Tibial nerve (tissue), 4 donors: Measurements from ENCODE around the gene CARD10.

Experiments
- EP300 ChIP-seq, 2 donors: sonication (generic); formaldehyde crosslinking; IDR thresholded peaks; one replicate each; pipeline ENCODE4 v1.6.1; 2017; ENCODE audit warnings: antibody characterized with exemption in 2 of 2, mild to moderate bottlenecking in 1 of 2
- POLR2A ChIP-seq, 2 donors: fragments of 450-650 bp; IDR thresholded peaks; one replicate each; pipeline ENCODE4 v1.6.1; 2017; ENCODE audit warnings: antibody characterized with exemption in 2 of 2, mild to moderate bottlenecking in 2 of 2, moderate library complexity in 2 of 2
- TF ChIP-seq, protein P1 (sequence below), 5 experiments: fragments of 200-600 bp in 3 of 5; fragments of 450-650 bp in 2 of 5; sonication (generic) in 3 of 5; IDR thresholded peaks; one replicate each; pipeline ENCODE4 v1.5.1; 2016 to 2019; ENCODE audit warnings: antibody characterized with exemption in 5 of 5, mild to moderate bottlenecking in 3 of 5, moderate library complexity in 2 of 5

DNA sequence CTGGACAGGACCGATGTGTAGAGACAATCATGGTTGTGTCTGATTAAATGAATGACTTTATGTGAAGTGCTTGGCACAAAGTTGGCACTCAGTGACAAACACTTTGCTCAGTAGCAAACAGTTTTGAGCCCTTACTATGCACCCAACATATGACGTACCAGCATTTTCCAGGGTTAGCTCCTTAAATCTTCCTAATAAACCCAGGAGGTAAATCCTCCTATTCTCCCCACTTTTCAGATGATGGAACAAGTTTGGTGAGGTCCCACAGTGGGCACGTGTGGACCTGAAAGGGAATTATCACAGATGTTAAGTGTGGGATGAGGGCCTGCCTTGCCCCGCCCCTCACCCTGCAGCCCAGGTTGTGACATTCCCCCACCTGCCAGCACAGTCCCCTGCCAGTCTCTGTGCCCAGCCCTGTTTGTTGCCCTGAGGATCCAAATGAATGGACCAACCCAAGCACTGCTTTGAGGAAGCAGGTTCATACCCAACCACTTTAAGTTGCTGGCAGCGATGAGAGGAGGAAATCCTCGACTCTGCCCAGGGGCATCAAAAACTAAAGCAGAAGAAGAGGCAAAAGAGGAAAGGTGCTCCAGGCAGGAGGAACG lies 6.6 kb upstream of the CARD10 start:
- TF ChIP-seq, protein P1, sequence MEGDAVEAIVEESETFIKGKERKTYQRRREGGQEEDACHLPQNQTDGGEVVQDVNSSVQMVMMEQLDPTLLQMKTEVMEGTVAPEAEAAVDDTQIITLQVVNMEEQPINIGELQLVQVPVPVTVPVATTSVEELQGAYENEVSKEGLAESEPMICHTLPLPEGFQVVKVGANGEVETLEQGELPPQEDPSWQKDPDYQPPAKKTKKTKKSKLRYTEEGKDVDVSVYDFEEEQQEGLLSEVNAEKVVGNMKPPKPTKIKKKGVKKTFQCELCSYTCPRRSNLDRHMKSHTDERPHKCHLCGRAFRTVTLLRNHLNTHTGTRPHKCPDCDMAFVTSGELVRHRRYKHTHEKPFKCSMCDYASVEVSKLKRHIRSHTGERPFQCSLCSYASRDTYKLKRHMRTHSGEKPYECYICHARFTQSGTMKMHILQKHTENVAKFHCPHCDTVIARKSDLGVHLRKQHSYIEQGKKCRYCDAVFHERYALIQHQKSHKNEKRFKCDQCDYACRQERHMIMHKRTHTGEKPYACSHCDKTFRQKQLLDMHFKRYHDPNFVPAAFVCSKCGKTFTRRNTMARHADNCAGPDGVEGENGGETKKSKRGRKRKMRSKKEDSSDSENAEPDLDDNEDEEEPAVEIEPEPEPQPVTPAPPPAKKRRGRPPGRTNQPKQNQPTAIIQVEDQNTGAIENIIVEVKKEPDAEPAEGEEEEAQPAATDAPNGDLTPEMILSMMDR (IDR thresholded peaks at IDR 0.05): no peak
- TF ChIP-seq EP300 (IDR thresholded peaks at IDR 0.05): no peak
- TF ChIP-seq POLR2A (IDR thresholded peaks at IDR 0.05): no peak
